IMR-90 (cell line): ENCODE measurements around the gene CHRNA10. TPM values are rescaled to one million over a fixed set of nuclear protein-coding genes. Genes with fewer than 3 reads are reported as not detected.

ENCODE experiments used
- ATAC-seq: fragments of 200-7000 bp; cut with Tn5 transposase; 2 replicates; pipeline ENCODE4 v1.9.1; 2020; ENCODE audit warnings: low read depth, mild to moderate bottlenecking, moderate library complexity
- BruUV-seq: library from RNA; stranded (reverse); fragments of 400-500 nt; replicated peaks from 2 replicates; lab custom pipeline; 2021; lab: Mats Ljungman, UMichigan
- CTCF ChIA-PET: fragments of 300-600 bp; formaldehyde crosslinking; extraction: SDS; loops from one replicate; lab custom pipeline; 2021; ENCODE audit warnings: antibody characterized with exemption; lab: Yijun Ruan, JAX
- POLR2A ChIA-PET: fragments of 300-600 bp; sonication (Branson Sonifier 250); formaldehyde crosslinking; loops from one replicate; lab custom pipeline; 2022; ENCODE audit warnings: antibody characterized with exemption; ENCODE audit not compliant: unreplicated experiment; lab: Charles Lee
- DNase-seq: peaks from one replicate; pipeline ENCODE4 v3.0.0; 2013
- H2AFZ ChIP-seq: replicated peaks from 2 replicates; pipeline ENCODE3; 2013; ENCODE audit warnings: low read length, mild to moderate bottlenecking; ENCODE audit not compliant: poor library complexity
- H2AK5ac ChIP-seq: 2 replicates; pipeline ENCODE4 v1.6.1; 2013; ENCODE audit warnings: low read depth, low read length, inconsistent platforms
- H2AK9ac ChIP-seq: replicated peaks from 2 replicates; pipeline ENCODE3; 2013; ENCODE audit warnings: mild to moderate bottlenecking, low read depth, low read length, moderate library complexity; ENCODE audit not compliant: poor library complexity
- H2BK120ac ChIP-seq: 2 replicates; pipeline ENCODE4 v1.6.1; 2013; ENCODE audit warnings: low read depth, low read length, inconsistent platforms
- H2BK15ac ChIP-seq: 3 replicates; pipeline ENCODE4 v1.6.1; 2013; ENCODE audit warnings: low read depth, low read length, inconsistent platforms
- H2BK20ac ChIP-seq: 2 replicates; pipeline ENCODE4 v1.6.1; 2013; ENCODE audit warnings: low read depth, mild to moderate bottlenecking, inconsistent platforms, low read length, moderate library complexity
- H2BK5ac ChIP-seq: 2 replicates; pipeline ENCODE4 v1.6.1; 2013; ENCODE audit warnings: mild to moderate bottlenecking, low read depth, low read length, inconsistent platforms; ENCODE audit not compliant: poor library complexity, severe bottlenecking
- H3K14ac ChIP-seq: replicated peaks from 2 replicates; pipeline ENCODE4 v1.6.1; 2013; ENCODE audit warnings: low read depth, low read length, inconsistent platforms
- H3K18ac ChIP-seq: 2 replicates; pipeline ENCODE4 v1.6.1; 2013; ENCODE audit warnings: low read depth, low read length, control low read depth
- H3K23ac ChIP-seq: 2 replicates; pipeline ENCODE4 v1.6.1; 2013; ENCODE audit warnings: low read depth, low read length, inconsistent platforms
- H3K27ac ChIP-seq: 2 replicates; pipeline ENCODE4 v1.5.1; 2013; ENCODE audit warnings: mild to moderate bottlenecking, control low read depth, low read length; ENCODE audit not compliant: insufficient read depth
- H3K27me3 ChIP-seq: 2 replicates; pipeline ENCODE4 v1.6.1; 2013; ENCODE audit warnings: low read length; ENCODE audit not compliant: control insufficient read depth, insufficient read depth
- H3K36me3 ChIP-seq: 2 replicates; pipeline ENCODE4 v1.6.1; 2013; ENCODE audit warnings: low read length, mixed read lengths; ENCODE audit not compliant: control insufficient read depth, insufficient read depth
- H3K4ac ChIP-seq: 2 replicates; pipeline ENCODE4 v1.6.1; 2013; ENCODE audit warnings: low read depth, low read length, inconsistent platforms
- H3K4me1 ChIP-seq: 2 replicates; pipeline ENCODE4 v1.6.1; 2013; ENCODE audit warnings: low read length, mixed read lengths; ENCODE audit not compliant: control insufficient read depth, insufficient read depth
- H3K4me2 ChIP-seq: 2 replicates; pipeline ENCODE4 v1.6.1; 2013; ENCODE audit warnings: low read depth, mild to moderate bottlenecking, control low read depth, low read length, moderate library complexity
- H3K4me3 ChIP-seq: 2 replicates; pipeline ENCODE4 v1.5.1; 2013; ENCODE audit warnings: low read depth, mild to moderate bottlenecking, control low read depth, low read length, moderate library complexity; ENCODE audit not compliant: insufficient read depth
- H3K56ac ChIP-seq: 2 replicates; pipeline ENCODE4 v1.6.1; 2013; ENCODE audit warnings: low read length, inconsistent platforms; ENCODE audit not compliant: insufficient read depth; ENCODE audit errors: extremely low read depth
- H3K79me1 ChIP-seq, 2 experiments: 2 replicates each; pipeline ENCODE4 v1.6.1; 2013; ENCODE audit warnings: low read length in 2 of 2, inconsistent platforms in 1 of 2, low read depth in 1 of 2
- H3K9ac ChIP-seq: 2 replicates; pipeline ENCODE4 v1.6.1; 2013; ENCODE audit warnings: low read depth, low read length, control low read depth
- H3K9me1 ChIP-seq: 2 replicates; pipeline ENCODE4 v1.6.1; 2013; ENCODE audit warnings: low read length, inconsistent platforms; ENCODE audit not compliant: insufficient read depth
- H3K9me3 ChIP-seq: 2 replicates; pipeline ENCODE4 v1.6.1; 2013; ENCODE audit warnings: low read length; ENCODE audit not compliant: control insufficient read depth, insufficient read depth
- H4K20me1 ChIP-seq: 2 replicates; pipeline ENCODE4 v1.6.1; 2013; ENCODE audit warnings: low read length, inconsistent platforms; ENCODE audit not compliant: insufficient read depth
- H4K5ac ChIP-seq: 2 replicates; pipeline ENCODE4 v1.6.1; 2013; ENCODE audit warnings: mild to moderate bottlenecking, low read depth, low read length, control low read depth
- H4K8ac ChIP-seq, 2 experiments: 2 replicates each; pipeline ENCODE4 v1.6.1; 2013; ENCODE audit warnings: low read depth in 2 of 2, low read length in 2 of 2, control low read depth in 1 of 2, inconsistent platforms in 1 of 2
- H4K91ac ChIP-seq: 2 replicates; pipeline ENCODE4 v1.6.1; 2013; ENCODE audit warnings: low read depth, low read length, inconsistent platforms; ENCODE audit not compliant: insufficient read depth
- BHLHE40 ChIP-seq: fragments of 150-350 bp; IDR thresholded peaks from 2 replicates; pipeline ENCODE4 v1.6.1; 2016; ENCODE audit warnings: mild to moderate bottlenecking, low read depth, low read length
- CEBPB ChIP-seq: IDR thresholded peaks from 2 replicates; pipeline ENCODE4 v1.6.1; 2012; ENCODE audit warnings: low read depth, low read length, improper control_type of control experiment
- CHD1 ChIP-seq: IDR thresholded peaks from 2 replicates; pipeline ENCODE4 v1.6.1; 2012; ENCODE audit warnings: low read depth, low read length, improper control_type of control experiment
- FOS ChIP-seq: fragments of 150-350 bp; IDR thresholded peaks from 2 replicates; pipeline ENCODE4 v1.6.1; 2016; ENCODE audit warnings: low read depth, low read length
- MXI1 ChIP-seq: IDR thresholded peaks from 2 replicates; pipeline ENCODE4 v1.6.1; 2012; ENCODE audit warnings: low read depth, mild to moderate bottlenecking, low read length, moderate library complexity, borderline replicate concordance
- NFE2L2 ChIP-seq: fragments of 150-350 bp; IDR thresholded peaks from 2 replicates; pipeline ENCODE4 v1.6.1; 2016; ENCODE audit warnings: low read depth, mild to moderate bottlenecking, low read length
- POLR2A ChIP-seq: IDR thresholded peaks from 2 replicates; pipeline ENCODE4 v1.6.1; 2012; ENCODE audit warnings: mild to moderate bottlenecking, low read depth, low read length
- RAD21 ChIP-seq: IDR thresholded peaks from 2 replicates; pipeline ENCODE4 v1.6.1; 2012; ENCODE audit warnings: low read length, improper control_type of control experiment
- RCOR1 ChIP-seq: IDR thresholded peaks from 2 replicates; pipeline ENCODE4 v1.6.1; 2012; ENCODE audit warnings: mild to moderate bottlenecking, low read length, improper control_type of control experiment; ENCODE audit not compliant: insufficient replicate concordance
- RFX5 ChIP-seq: IDR thresholded peaks from 2 replicates; pipeline ENCODE4 v1.8.0; 2012; ENCODE audit warnings: low read depth, mild to moderate bottlenecking, low read length, moderate library complexity
- WGBS, 2 experiments: methylation state at CpG; one replicate each; pipeline versions ENCODE4 v1.1.5 to v1.1.7; 2013; ENCODE audit warnings: missing lambda C conversion rate in 2 of 2; ENCODE audit not compliant: insufficient read length in 1 of 2; ENCODE audit errors: extremely low coverage in 2 of 2; 5-methylcytosine and 5-hydroxymethylcytosine counted together
- dilution Hi-C: fragments of 300-500 bp; cut with HindIII; formaldehyde crosslinking; loops from one replicate; pipeline ENCODE4 v1.14.3; 2018; ENCODE audit warnings: low sequenced_read_pairs; ENCODE audit not compliant: unreplicated experiment
- in situ Hi-C: fragments of 300-500 bp; cut with MboI; formaldehyde crosslinking; loops from 3 replicates; pipeline ENCODE4 v1.14.3; 2019; ENCODE audit warnings: low sequenced_read_pairs, inconsistent platforms, mixed read lengths
- intact Hi-C: fragments of 100-400 bp; cut with micrococcal nuclease; formaldehyde crosslinking; loops from 2 replicates; pipeline ENCODE4 v1.10.0; 2022
- polyA plus RNA-seq, 3 experiments: library from polyadenylated mRNA; depleted of rRNA; stranded (reverse); fragments of >200 nt; gene quantifications; 2 replicates each; pipeline ENCODE4 v1.2.3, GENCODE V29; 2012; ENCODE audit warnings: low replicate concordance in 1 of 3
- total RNA-seq: library from RNA; depleted of rRNA; stranded (reverse); fragments of >200 nt; gene quantifications from 2 replicates; pipeline ENCODE4 v1.2.3, GENCODE V29; 2012
- TF ChIP-seq, protein P1 (sequence below): fragments of 150-350 bp; IDR thresholded peaks from 2 replicates; pipeline ENCODE4 v1.6.1; 2017; ENCODE audit warnings: mild to moderate bottlenecking, antibody characterized with exemption, low read length, low read depth
- TF ChIP-seq, protein P2 (sequence below): conservative IDR thresholded peaks from 2 replicates; pipeline ENCODE4 v1.5.1; 2012; ENCODE audit warnings: mild to moderate bottlenecking, low read depth, low read length, improper control_type of control experiment
- TF ChIP-seq, protein P3 (sequence below): fragments of 150-350 bp; IDR thresholded peaks from 2 replicates; pipeline ENCODE4 v1.6.1; 2016; ENCODE audit warnings: low read depth, mild to moderate bottlenecking, low read length, moderate library complexity, borderline replicate concordance

Gene CHRNA10
- total and polyA plus RNA-seq, 2 of the 4 experiments (the other 2 are of a cell fraction), result 0.36 to 0.79 TPM

DNA sequence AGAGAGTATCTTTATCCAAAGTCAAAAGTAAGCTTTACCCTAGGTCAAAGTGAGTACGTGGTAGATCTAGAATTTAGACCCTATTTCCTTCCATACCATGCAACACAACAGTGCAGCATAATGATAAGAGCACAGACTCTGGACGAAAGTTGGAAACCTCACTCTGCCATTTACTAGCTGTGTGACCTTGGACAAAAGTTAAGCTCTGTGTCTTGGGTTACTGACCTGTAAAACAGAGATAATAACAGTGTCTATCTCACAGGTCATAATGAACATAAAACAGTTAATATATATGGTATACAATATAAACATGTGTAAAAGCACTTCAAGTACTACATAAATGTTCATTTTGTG, 13.6 kb upstream of the CHRNA10 start:
- DNase-seq (no peak), ATAC-seq (no peak)
- no peak overlapping the region for H3K18ac ChIP-seq
- no TSS peak for BruUV-seq
- peaks cover 60% of the 10 kb centered on the region for H3K36me3 ChIP-seq
- H3K4me3 ChIP-seq, result no peak overlapping the region
- no peak overlapping the region for H2AFZ ChIP-seq
- peaks cover 4% of the 10 kb centered on the region for H3K9me1 ChIP-seq
- H2BK15ac ChIP-seq, result no peak overlapping the region
- H3K4me2 ChIP-seq, result no peak overlapping the region
- no peaks in the 10 kb centered on the region for H3K9me3 ChIP-seq
- CTCF ChIA-PET, result interaction anchor here (1.3 kb wide), 1 partner anchor 123 kb away, joined by 5 read pairs; no protein-coding TSS in a partner anchor
- no peak overlapping the region for H4K8ac ChIP-seq
- no peak overlapping the region for H2BK20ac ChIP-seq
- H4K5ac ChIP-seq, result no peak overlapping the region
- TF ChIP-seq, protein P1, sequence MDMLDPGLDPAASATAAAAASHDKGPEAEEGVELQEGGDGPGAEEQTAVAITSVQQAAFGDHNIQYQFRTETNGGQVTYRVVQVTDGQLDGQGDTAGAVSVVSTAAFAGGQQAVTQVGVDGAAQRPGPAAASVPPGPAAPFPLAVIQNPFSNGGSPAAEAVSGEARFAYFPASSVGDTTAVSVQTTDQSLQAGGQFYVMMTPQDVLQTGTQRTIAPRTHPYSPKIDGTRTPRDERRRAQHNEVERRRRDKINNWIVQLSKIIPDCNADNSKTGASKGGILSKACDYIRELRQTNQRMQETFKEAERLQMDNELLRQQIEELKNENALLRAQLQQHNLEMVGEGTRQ, result no peak
- TF ChIP-seq, protein P2, sequence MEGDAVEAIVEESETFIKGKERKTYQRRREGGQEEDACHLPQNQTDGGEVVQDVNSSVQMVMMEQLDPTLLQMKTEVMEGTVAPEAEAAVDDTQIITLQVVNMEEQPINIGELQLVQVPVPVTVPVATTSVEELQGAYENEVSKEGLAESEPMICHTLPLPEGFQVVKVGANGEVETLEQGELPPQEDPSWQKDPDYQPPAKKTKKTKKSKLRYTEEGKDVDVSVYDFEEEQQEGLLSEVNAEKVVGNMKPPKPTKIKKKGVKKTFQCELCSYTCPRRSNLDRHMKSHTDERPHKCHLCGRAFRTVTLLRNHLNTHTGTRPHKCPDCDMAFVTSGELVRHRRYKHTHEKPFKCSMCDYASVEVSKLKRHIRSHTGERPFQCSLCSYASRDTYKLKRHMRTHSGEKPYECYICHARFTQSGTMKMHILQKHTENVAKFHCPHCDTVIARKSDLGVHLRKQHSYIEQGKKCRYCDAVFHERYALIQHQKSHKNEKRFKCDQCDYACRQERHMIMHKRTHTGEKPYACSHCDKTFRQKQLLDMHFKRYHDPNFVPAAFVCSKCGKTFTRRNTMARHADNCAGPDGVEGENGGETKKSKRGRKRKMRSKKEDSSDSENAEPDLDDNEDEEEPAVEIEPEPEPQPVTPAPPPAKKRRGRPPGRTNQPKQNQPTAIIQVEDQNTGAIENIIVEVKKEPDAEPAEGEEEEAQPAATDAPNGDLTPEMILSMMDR, result no peak
- TF ChIP-seq BHLHE40 (no peak), RFX5 (no peak), CEBPB (no peak), POLR2A (no peak), NFE2L2 (no peak), CHD1 (no peak), RCOR1 (no peak), RAD21 (no peak), FOS (no peak), MXI1 (no peak)
- TF ChIP-seq, protein P3, sequence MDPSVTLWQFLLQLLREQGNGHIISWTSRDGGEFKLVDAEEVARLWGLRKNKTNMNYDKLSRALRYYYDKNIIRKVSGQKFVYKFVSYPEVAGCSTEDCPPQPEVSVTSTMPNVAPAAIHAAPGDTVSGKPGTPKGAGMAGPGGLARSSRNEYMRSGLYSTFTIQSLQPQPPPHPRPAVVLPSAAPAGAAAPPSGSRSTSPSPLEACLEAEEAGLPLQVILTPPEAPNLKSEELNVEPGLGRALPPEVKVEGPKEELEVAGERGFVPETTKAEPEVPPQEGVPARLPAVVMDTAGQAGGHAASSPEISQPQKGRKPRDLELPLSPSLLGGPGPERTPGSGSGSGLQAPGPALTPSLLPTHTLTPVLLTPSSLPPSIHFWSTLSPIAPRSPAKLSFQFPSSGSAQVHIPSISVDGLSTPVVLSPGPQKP, result no peak
- no peaks in the 10 kb centered on the region for H3K27me3 ChIP-seq
- intact Hi-C loops (no loop called here), in situ Hi-C loops (no loop called here), dilution Hi-C loops (no loop called here)
- peaks cover 3% of the 10 kb centered on the region; the same call in 1 of the 2 replicates for H3K4me1 ChIP-seq
- H2BK120ac ChIP-seq, result no peak overlapping the region
- POLR2A ChIA-PET, result no interaction called here
- no peak overlapping the region for H2BK5ac ChIP-seq
- H3K14ac ChIP-seq, result no peak overlapping the region
- no peak overlapping the region for H3K56ac ChIP-seq
- no CpG with 5 or more reads among the region's 2 CpGs for WGBS, 2 experiments
- no peak overlapping the region for H2AK5ac ChIP-seq
- H3K23ac ChIP-seq, result no peak overlapping the region
- H3K4ac ChIP-seq, result no peak overlapping the region
- no peak overlapping the region for H3K9ac ChIP-seq
- no peak overlapping the region for H4K91ac ChIP-seq
- 0 out of 2 replicates have a peak, but pooled peaks cover 2% of the 10 kb centered on the region for H4K20me1 ChIP-seq
- H2AK9ac ChIP-seq, result no peak overlapping the region
- no peak overlapping the region for H3K27ac ChIP-seq
- H3K79me1 ChIP-seq, result peaks cover 5 to 17% of the 10 kb centered on the region in 2 experiments; a peak in 3 of 4 replicates
